ENCODE measurements around the gene CUX1.
A peak's percentile ranks its signal among the peaks of the same experiment; 100 is the strongest.
"Not testable (repeated sequence)": the region's sequence is repeated elsewhere in the genome, so short reads cannot be mapped to it uniquely, and the experiment has no call there.

The CUX1 gene

GRCh38 chr7:101869901-101870290 is 52.5 kb downstream of the CUX1 start:
- no peak for DNase-seq (ENCODE audit: low spot score)

DNA sequence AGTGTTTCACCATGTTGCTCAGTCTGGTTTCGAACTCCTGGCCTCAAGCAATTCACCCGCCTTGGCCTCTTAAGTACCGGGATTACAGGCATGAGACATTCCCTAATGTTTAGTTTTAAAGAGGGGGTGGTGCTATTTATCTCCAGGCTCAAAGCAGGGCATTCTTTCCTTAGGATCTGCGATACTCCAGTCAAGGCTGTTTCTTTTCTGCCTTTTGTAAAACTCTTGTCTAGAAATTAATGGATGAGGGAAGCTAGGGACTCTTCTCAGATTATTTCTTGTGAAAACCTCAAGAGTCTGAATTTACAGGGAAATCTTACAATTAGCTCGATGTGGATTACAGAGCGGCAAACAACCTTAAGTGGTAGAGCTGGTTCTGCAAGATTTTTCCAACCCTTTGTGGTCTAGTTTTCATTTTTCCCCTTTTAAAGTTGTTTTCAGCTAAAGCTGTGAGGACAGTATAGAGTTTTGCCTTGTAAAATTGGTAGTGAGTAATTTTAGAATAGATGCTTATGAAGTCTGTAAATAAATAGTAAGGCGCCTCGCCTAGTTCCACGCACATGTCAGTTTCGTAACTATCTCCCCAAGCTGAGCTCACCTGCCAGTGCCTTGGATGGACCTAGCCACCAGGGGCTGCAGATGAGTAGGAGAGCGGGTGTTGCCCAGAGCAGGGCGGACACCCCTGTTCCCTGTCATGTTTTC is 53.1 kb downstream of the CUX1 start:
- DNase-seq (ENCODE audit: low spot score) = no peak

DNA sequence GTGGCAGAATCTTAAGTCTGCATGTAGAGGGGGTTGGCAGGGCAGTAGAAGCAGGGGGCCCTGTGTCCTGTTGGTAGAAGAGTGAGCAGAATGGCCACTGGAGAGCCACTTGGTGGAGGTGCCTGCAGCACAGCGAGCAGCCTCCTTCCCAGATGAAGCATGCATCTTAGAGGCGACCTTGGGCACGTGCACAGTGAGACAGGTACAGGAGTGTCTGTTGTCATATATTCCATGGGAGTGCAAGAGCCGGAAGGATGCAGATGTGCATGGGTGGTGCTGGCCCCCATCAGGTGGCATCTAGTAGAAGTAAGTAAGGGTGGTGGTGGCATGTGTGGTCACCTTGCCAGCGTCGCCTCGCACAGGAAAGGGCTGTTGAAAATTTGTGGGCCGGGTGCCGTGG is 53.9 kb downstream of the CUX1 start:
- no peak for DNase-seq (ENCODE audit: low spot score)

DNA sequence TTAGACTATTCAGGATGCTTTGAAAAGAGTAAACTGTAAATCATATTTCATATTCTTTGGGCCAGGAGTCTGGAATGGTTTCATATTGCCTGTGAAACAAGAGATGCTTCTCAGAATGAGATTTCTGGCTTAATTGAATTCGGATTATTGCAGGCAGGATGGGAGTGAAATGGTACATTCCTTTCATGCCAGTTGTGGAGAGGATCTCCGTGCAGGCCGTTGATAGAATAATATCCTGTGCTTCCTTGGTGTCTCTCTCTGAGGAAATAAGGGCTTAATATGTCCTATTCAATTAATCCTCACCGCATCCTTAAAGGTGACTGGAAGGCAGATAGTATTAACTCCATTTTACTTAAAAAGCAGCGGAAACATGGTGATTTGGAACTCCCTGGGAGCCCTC is 56.6 kb downstream of the CUX1 start:
- no peak for DNase-seq (ENCODE audit: low spot score)

GRCh38 chr7:101875283-101875846 is 57.9 kb downstream of the CUX1 start:
- DNase-seq (ENCODE audit: low spot score) = no peak

DNA sequence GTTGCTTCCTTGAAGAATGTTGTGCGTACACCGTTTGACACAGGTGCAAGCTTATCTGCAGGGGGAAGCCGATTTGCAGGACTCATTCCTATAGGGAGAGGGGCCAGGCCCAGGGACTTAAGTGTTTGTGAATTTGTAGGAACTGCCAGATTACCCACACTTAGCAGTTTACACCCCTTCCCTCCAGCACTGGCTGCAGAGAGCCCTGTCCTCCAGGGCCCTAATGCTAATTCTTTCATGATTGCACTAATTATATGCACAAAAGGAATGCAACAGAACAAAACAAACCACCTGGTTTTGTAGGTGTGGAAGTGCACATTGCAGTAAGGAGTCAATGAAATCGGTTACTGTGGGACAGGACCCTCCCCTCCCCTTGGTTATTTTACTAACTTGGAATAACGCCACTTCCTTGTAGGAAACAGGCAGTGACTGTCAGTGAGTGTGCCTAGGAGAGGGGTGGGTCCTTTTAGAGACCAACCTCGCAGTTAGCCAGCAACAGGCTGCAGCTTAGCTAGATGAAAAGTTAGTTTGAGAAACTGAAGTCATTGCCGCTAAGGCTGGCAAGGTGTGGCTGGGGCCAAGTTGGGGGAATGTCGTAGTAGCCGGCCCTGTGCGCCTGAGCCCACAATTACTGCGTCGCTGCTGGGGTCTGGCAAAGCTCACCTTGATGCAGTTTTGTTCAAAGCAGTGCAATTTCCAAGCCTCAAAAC is 60.6 kb downstream of the CUX1 start:
- no peak for DNase-seq (ENCODE audit: low spot score)

- DNase-seq (ENCODE audit: low spot score) = no peak
Observed at GRCh38 chr7:101878938-101879337, 61.5 kb downstream of the CUX1 start.

- DNase-seq (ENCODE audit: low spot score) = no peak
Observed at GRCh38 chr7:101879565-101879964, 62.1 kb downstream of the CUX1 start.

- no peak for DNase-seq (ENCODE audit: low spot score)
Observed at GRCh38 chr7:101880282-101881054, 63.0 kb downstream of the CUX1 start.

DNA sequence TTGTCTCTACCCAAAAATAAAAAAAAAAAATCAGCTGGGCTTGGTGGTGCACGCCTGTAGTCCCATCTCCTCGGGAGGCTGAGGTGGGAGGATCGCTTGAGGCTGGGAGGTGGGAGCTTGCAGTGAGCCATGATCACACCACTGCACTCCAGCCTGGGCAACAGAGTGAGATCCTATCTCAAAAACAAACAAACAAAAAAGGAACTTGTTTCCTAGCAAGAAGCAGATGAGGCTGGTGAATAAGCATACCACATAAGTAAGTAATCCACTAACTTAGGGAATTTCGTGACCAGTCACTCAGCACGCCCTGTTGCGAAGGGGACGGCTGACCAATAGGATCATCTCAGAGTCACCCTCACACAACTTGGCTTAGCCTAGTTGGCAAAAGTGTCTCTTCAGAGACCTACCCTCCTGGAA is 64.6 kb downstream of the CUX1 start:
- no peak for DNase-seq (ENCODE audit: low spot score)

DNA sequence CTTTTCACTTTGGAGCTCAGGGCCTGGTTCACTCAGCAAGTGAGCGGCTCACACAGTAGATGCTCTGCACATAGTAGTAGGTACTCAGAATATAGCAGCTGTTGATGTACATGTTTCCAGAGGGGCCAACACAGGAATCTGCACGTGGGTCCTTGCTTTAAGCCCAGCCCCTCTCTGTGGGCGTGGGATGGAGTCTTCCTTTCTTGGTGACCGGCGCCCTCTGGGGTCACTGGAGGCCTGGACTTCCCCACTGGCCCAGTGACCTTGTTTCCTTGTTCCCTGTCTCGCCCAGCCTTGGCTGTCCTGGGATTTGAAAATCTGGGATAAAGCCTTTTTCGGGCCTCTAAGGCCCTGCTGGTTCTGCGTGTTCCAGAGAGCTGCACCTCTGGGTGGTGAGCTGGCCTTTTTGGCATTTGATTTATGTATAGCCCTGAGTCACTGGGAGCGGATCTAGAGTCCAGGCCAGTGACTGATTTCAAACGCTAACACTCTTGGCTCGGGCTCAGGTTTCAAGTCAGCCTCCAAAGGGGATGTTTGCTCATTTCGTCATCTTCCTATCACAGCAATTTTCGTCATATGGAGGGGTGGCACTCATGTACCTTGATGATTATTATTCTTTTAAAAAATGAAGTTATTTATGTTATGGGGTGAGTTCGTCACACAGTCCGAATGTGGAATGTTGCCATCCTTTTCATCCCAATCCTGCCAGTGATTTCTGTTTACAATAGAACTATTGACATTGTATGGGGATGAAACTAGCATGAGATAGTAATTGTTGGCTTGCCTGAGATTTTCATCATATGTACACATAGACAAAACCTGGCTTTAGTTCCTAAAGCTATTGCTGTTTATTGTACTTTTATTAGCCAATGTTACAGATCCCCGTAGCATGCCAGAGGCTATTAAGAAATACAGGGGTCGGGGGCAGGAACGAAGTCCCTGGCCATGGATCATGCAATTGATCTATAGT is 65.5 kb downstream of the CUX1 start:
- DNase-seq (ENCODE audit: low spot score) = peak; percentile 69

DNA sequence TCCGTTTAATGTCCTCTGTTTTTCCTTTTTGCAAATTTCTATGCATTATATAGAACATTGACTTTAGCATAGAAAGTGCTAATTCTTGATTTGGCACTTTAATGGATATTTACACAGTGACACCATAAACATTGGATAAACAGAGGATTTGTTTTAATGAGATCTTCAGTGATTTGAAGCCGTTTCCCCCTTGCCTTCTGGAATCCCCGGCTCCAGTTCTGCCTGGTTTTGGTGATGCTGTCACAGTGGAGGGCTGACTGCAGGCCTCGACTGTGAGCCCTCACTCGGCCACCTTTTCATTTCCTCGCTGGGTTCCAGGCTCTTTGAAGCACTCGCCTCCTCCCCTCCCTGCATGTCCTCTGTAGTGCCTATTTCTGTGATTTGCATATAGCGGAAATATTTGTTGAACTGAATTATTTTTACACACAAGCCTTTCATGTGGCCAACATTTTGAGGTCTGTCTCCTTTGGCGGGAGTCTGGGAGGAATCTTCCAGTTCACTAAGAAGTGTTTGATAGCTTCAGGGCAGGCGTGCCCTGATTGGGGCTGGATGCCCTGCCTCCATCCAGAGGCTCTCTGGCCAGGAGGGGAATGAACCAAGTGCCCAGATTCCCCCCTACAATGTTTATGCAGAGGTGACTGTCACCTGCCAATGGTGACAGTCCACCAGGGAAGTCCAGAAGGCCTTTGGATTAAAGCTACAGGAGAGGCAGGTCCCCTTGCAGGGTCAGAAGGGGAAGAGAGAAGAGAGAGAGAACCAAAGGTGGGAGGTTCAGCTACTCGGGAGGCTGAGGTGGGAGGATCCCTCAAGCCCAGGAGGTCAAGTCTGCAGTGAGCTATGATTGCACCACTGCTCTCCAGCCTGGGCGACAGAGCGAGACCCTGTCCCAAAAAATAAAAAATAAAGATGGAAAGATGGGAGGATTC is 67.5 kb downstream of the CUX1 start:
- no peak for DNase-seq (ENCODE audit: low spot score)

- DNase-seq (ENCODE audit: low spot score) = no peak
Observed at GRCh38 chr7:101885597-101885955, 68.2 kb downstream of the CUX1 start.

DNA sequence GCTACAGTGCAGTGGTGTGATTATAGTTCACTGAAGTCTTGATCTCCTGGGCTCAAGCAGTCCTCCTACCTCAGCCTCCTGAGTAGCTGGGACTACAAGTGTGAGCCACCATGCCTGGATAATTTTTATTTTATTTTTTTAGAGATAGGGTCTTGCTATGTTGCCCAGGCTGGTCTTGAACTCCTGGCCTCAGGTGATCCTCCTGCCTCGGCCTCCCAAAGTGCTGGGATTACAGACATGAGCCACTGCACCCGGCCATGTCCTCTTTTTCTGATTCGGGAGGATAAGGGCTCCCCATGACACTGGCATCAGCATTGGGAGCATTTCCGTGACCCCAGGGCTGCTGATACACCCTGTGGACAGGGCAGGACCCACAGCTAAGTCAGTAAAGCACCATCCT is 69.9 kb downstream of the CUX1 start:
- not testable (repeated sequence) for DNase-seq (ENCODE audit: low spot score)

DNA sequence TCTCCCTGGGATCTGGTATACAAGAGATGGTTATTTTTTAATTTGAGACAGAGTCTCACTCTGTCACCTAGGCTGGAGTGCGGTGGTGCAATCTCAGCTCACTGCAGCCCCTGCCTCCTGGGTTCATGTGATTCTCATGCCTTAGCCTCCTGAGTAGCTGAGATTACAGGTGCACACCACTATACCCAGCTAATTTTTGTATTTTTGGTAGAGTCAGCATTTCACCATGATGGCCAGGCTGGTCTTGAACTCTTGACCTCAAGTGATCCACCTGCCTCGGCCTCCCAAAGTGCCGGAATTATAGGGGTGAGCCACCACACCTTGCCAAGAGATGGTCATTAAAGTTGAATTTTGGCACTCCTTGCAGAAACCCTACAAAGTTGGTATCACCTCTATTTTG is 71.1 kb downstream of the CUX1 start:
- DNase-seq (ENCODE audit: low spot score) = not testable (repeated sequence)

DNA sequence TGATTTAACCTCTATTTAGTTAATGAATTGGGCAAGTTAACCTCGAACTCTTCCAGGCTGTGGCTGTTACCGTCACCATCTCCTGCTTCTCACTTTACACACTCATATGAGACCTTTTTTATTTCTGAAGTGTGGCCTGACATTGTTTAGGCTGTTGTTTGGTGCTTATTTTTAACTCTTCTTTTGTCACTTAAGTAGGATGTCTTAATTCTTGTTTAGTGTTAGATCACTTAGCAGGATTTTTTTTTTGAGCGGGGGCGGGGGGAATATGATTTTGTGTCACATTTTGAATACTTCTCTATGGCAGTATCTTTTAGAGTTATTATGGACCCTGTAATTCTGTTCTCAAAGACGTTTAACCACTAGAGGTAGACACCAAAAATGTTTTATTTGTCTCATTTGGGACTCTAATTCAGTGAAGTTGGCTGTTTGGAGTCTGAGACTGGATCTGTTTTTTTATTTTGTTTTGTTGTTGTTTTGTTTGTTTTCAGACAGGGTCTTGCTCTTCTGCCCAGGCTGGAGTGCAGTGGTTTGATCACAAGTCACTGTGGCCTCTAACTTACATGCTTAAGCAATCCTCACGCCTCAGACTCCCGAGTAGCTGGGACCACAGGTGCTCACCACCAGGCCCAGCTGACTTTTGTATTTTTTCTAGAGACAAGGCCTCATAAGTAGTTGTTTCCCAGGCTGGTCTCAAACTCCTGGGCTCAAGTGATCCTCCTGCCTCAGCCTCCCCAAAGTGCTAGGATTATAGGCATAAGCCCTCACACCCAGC is 73.5 kb downstream of the CUX1 start:
- DNase-seq (ENCODE audit: low spot score) = no peak

DNA sequence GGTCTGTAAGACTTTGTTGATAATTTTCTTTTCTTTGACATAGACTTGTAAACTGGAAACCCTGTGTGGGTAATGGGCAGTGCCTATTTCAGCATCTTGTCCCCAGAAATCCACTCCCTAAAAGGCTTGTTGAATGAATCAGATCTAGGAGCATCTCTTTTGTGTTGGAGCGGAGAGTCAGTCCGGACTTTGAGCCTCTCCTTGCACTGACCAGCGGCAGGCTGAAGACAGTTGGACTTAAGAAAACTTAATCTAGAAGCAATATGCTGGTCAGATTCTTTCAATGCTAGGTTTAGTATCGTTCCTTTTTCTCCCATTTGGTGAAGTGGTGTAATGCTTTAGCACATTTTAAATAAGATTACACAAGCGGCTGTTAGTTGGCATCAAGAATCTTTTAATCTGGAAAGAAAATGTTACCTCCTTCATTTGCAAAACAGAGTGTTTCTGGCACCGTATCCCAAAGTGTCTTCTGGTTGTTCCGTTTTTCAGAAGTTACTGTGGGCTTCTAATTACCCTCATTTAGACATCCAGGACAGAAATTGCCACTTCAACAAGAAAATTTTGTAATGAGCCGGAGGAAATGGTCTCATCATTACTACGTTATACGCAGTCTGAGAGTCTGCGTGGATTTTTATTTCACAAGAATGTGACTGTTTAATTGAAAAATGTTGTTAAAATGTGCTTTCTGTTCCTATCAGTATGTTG is 74.7 kb downstream of the CUX1 start:
- DNase-seq (ENCODE audit: low spot score) = no peak

GRCh38 chr7:101893341-101894082 is 76.1 kb downstream of the CUX1 start:
- no peak for DNase-seq (ENCODE audit: low spot score)

Data from ecto neural progenitor cell (in vitro differentiated cells).